ENCODE results near the gene TSPAN9. TPM values are rescaled to one million over a fixed set of nuclear protein-coding genes. Genes with fewer than 3 reads are reported as not detected.

TSPAN9 gene
- total and polyA plus RNA-seq, 9 of the 15 experiments (the other 6 are each of a cell fraction or from before 2014, with no cell fraction given), result 0.23 to 2.1 (median 0.60) TPM; not detected in 2

GRCh38 chr12:3262470-3262869, 185.3 kb downstream of the TSPAN9 start:
- Histone ChIP-seq H3K9me3 (replicated peaks; ENCODE audit: control insufficient read depth, insufficient read depth, low read depth, low read length) (no peaks in the 10 kb centered on the region), H3K4me2 (ENCODE audit: insufficient read depth, low read length) (no peak overlapping the region), H3K4me3 (no peak overlapping the region), H3K9ac (ENCODE audit: insufficient read depth in 1 of 2, low read depth in 2 of 2, low read length in 2 of 2) (no peak overlapping the region), H3K27ac (ENCODE audit: extremely low read depth, low read depth, low read length) (no peak overlapping the region), H4K20me1 (replicated peaks; ENCODE audit: control insufficient read depth, insufficient read depth, low read length) (no peaks in the 10 kb centered on the region), H3K79me2 (ENCODE audit: control insufficient read depth, insufficient read depth, low read length) (no peaks in the 10 kb centered on the region), H2AFZ (ENCODE audit: low read depth, low read length) (no peak overlapping the region), H3K36me3 (ENCODE audit: control insufficient read depth, insufficient read depth, low read length) (no peaks in the 10 kb centered on the region), H3K9me1 (ENCODE audit: control insufficient read depth, insufficient read depth, low read length) (no peaks in the 10 kb centered on the region), H3K4me1 (replicated peaks in 1 of 2; ENCODE audit: control insufficient read depth in 2 of 2, insufficient read depth in 2 of 2, low read length in 2 of 2) (no peaks in the 10 kb centered on the region), H3K27me3 (ENCODE audit: control insufficient read depth in 2 of 2, insufficient read depth in 2 of 2, low read length in 2 of 2) (peaks cover 11 to 66% of the 10 kb centered on the region in 2 experiments; a peak in 4 of 5 replicates)
- WGBS (ENCODE audit: insufficient coverage, low coverage, missing lambda C conversion rate), result 0% methylated on average over 8 of the region's 10 CpGs
- DNase-seq (ENCODE audit: extremely low read depth in 1 of 4, low spot score in 3 of 4), result peak in 1 of 4 experiments; percentile 10
- TF ChIP-seq MCM3 (IDR thresholded peaks at IDR 0.05), result no peak
- ChIA-PET POLR2A (interaction anchor here (1.3 kb wide), 1 partner anchor 10 kb away, joined by 3 read pairs; no protein-coding TSS in a partner anchor), CTCF (ENCODE audit: low intra/inter-chr PET ratio) (no interaction called here)
- in situ Hi-C loops (cut with MboI), result no loop called here
- no TSS peak for BruUV-seq (replicated peaks)
- no peak for FAIRE-seq
- intact Hi-C loops (cut with micrococcal nuclease), result no loop called here
- no peak for ATAC-seq

GRCh38 chr12:3263282-3263681, 186.1 kb downstream of the TSPAN9 start:
- H3K4me1 ChIP-seq (replicated peaks in 1 of 2; ENCODE audit: control insufficient read depth in 2 of 2, insufficient read depth in 2 of 2, low read length in 2 of 2), result no peaks in the 10 kb centered on the region
- H3K27ac ChIP-seq (ENCODE audit: extremely low read depth, low read depth, low read length), result no peak overlapping the region
- no peaks in the 10 kb centered on the region for H3K9me3 ChIP-seq (replicated peaks; ENCODE audit: control insufficient read depth, insufficient read depth, low read depth, low read length)
- FAIRE-seq, result no peak
- H3K4me2 ChIP-seq (ENCODE audit: insufficient read depth, low read length), result no peak overlapping the region
- CTCF ChIA-PET (ENCODE audit: low intra/inter-chr PET ratio), result no interaction called here
- H2AFZ ChIP-seq (ENCODE audit: low read depth, low read length), result no peak overlapping the region
- ATAC-seq, result no peak
- no peaks in the 10 kb centered on the region for H3K79me2 ChIP-seq (ENCODE audit: control insufficient read depth, insufficient read depth, low read length)
- in situ Hi-C loops (cut with MboI), result no loop called here
- POLR2A ChIA-PET, result no interaction called here
- intact Hi-C loops (cut with micrococcal nuclease), result no loop called here
- 3% methylated on average over 9 of the region's 13 CpGs for WGBS (ENCODE audit: insufficient coverage, low coverage, missing lambda C conversion rate)
- BruUV-seq (replicated peaks), result no TSS peak
- peaks cover 11 to 66% of the 10 kb centered on the region in 2 experiments; a peak in 4 of 5 replicates for H3K27me3 ChIP-seq (ENCODE audit: control insufficient read depth in 2 of 2, insufficient read depth in 2 of 2, low read length in 2 of 2)
- H4K20me1 ChIP-seq (replicated peaks; ENCODE audit: control insufficient read depth, insufficient read depth, low read length), result no peaks in the 10 kb centered on the region
- no peak overlapping the region for H3K4me3 ChIP-seq
- DNase-seq (ENCODE audit: extremely low read depth in 1 of 4, low spot score in 3 of 4), result no peak
- H3K36me3 ChIP-seq (ENCODE audit: control insufficient read depth, insufficient read depth, low read length), result no peaks in the 10 kb centered on the region
- H3K9me1 ChIP-seq (ENCODE audit: control insufficient read depth, insufficient read depth, low read length), result no peaks in the 10 kb centered on the region
- H3K9ac ChIP-seq (ENCODE audit: insufficient read depth in 1 of 2, low read depth in 2 of 2, low read length in 2 of 2), result no peak overlapping the region
- TF ChIP-seq ZNF696 (CRISPR knock-in tag; conservative IDR thresholded peaks at IDR 0.05) (no peak), MAFG (tag; conservative IDR thresholded peaks at IDR 0.05) (no peak), E2F8 (IDR thresholded peaks at IDR 0.05; ENCODE audit: low read depth, partially characterized antibody) (no peak), CC2D1A (IDR thresholded peaks at IDR 0.05) (no peak), CHD1 (IDR thresholded peaks at IDR 0.05; ENCODE audit: low read length) (no peak), CCNT2 (IDR thresholded peaks at IDR 0.05; ENCODE audit: borderline replicate concordance, extremely low read depth, insufficient read length, low read depth, low read length) (no peak), ZNF445 (CRISPR knock-in tag; IDR thresholded peaks at IDR 0.05; ENCODE audit: low read depth) (no peak), MEF2D (tag; conservative IDR thresholded peaks at IDR 0.05; ENCODE audit: low read depth) (no peak), GABPA (tag; conservative IDR thresholded peaks at IDR 0.05; ENCODE audit: low read depth) (no peak), BRD9 (IDR thresholded peaks at IDR 0.05; ENCODE audit: low read depth, partially characterized antibody) (no peak), KHSRP (IDR thresholded peaks at IDR 0.05) (no peak)
- TF ChIP-seq, protein P1, sequence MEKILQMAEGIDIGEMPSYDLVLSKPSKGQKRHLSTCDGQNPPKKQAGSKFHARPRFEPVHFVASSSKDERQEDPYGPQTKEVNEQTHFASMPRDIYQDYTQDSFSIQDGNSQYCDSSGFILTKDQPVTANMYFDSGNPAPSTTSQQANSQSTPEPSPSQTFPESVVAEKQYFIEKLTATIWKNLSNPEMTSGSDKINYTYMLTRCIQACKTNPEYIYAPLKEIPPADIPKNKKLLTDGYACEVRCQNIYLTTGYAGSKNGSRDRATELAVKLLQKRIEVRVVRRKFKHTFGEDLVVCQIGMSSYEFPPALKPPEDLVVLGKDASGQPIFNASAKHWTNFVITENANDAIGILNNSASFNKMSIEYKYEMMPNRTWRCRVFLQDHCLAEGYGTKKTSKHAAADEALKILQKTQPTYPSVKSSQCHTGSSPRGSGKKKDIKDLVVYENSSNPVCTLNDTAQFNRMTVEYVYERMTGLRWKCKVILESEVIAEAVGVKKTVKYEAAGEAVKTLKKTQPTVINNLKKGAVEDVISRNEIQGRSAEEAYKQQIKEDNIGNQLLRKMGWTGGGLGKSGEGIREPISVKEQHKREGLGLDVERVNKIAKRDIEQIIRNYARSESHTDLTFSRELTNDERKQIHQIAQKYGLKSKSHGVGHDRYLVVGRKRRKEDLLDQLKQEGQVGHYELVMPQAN (IDR thresholded peaks at IDR 0.05; ENCODE audit: borderline replicate concordance), result no peak

Measured in K562 (cell line).